Esophagus squamous epithelium (tissue), 4 donors: Measurements from ENCODE around the gene TMEM184B.

Experiments used
- POLR2A ChIP-seq, 4 donors: fragments of 450-650 bp; IDR thresholded peaks; one replicate each; pipeline ENCODE4 v1.6.1; 2017; ENCODE audit warnings: antibody characterized with exemption in 4 of 4, mild to moderate bottlenecking in 4 of 4, moderate library complexity in 3 of 4
- TF ChIP-seq, protein P1 (sequence below), 6 experiments: fragments of 450-650 bp in 4 of 6; fragments of 200-600 bp in 2 of 6; sonication (generic) in 2 of 6; IDR thresholded peaks; one replicate each; pipeline ENCODE4 v1.5.1; 2016 to 2019; ENCODE audit warnings: antibody characterized with exemption in 6 of 6, mild to moderate bottlenecking in 4 of 6, moderate library complexity in 4 of 6

DNA sequence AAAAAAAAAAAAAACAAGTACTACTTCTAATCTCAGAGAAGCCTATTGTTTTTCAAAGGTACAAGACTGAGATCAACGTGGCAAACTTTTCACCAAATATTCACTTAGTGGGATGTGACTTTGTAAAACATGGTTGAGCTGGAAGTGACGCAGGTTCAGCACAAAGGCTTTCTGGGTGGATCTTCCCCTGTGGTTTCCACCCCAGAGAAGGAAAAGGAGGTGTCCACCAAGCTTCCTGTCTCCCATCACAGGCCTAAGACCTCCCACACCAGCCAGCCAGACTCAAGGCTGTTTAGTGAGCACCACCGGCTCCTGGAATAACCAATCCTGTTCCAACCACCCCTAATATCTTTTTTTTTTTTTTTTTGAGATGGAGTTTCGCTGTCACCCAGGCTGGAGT is 5.7 kb downstream of the TMEM184B start:
- TF ChIP-seq, protein P1, sequence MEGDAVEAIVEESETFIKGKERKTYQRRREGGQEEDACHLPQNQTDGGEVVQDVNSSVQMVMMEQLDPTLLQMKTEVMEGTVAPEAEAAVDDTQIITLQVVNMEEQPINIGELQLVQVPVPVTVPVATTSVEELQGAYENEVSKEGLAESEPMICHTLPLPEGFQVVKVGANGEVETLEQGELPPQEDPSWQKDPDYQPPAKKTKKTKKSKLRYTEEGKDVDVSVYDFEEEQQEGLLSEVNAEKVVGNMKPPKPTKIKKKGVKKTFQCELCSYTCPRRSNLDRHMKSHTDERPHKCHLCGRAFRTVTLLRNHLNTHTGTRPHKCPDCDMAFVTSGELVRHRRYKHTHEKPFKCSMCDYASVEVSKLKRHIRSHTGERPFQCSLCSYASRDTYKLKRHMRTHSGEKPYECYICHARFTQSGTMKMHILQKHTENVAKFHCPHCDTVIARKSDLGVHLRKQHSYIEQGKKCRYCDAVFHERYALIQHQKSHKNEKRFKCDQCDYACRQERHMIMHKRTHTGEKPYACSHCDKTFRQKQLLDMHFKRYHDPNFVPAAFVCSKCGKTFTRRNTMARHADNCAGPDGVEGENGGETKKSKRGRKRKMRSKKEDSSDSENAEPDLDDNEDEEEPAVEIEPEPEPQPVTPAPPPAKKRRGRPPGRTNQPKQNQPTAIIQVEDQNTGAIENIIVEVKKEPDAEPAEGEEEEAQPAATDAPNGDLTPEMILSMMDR (IDR thresholded peaks at IDR 0.05), result no peak
- TF ChIP-seq POLR2A (IDR thresholded peaks at IDR 0.05), result no peak
